ENCODE data around the gene GSPT1.
A peak's percentile ranks its signal among the peaks of the same experiment; 100 is the strongest.
"Not testable (repeated sequence)": the region's sequence is repeated elsewhere in the genome, so short reads cannot be mapped to it uniquely, and the experiment has no call there.

GSPT1 gene

GRCh38 chr16:11915644-11916523 is at the start of gene GSPT1:
Gene GSPT1 (minus strand): TSS chr16:11915956. CDS start chr16:11915720, 236 bp downstream.
- peak; percentile 93 to 99 for DNase-seq (ENCODE audit: low spot score in 2 of 2)
- peaks cover 25% of the 10 kb centered on the region for H3K4me1 ChIP-seq
- H3K4me3 ChIP-seq = peak within 1 kb of the TSS; percentile 93
- in situ Hi-C loops (cut with MboI; ENCODE audit: low sequenced_read_pairs) = no loop called here
- peaks cover 7% of the 10 kb centered on the region for H3K36me3 ChIP-seq (replicated peaks)
- H3K27me3 ChIP-seq (ENCODE audit: low read depth) = no peaks in the 10 kb centered on the region
- H3K9me3 ChIP-seq = no peaks in the 10 kb centered on the region

- no peak for DNase-seq (ENCODE audit: low spot score in 2 of 2)
- no peak within 1 kb of the TSS for H3K4me3 ChIP-seq
Observed at GRCh38 chr16:11964761-11965551, 49.2 kb upstream of the GSPT1 start, which contains the start of gene TNFRSF17. Gene TNFRSF17 (plus strand): TSS chr16:11965210. CDS start chr16:11965325, 115 bp downstream.

GRCh38 chr16:11963706-11964105 is 48.0 kb upstream of the GSPT1 start:
- H3K4me3 ChIP-seq = no peak overlapping the region
- H3K27me3 ChIP-seq (ENCODE audit: low read depth) = no peaks in the 10 kb centered on the region
- no peaks in the 10 kb centered on the region for H3K9me3 ChIP-seq
- H3K36me3 ChIP-seq (replicated peaks) = no peaks in the 10 kb centered on the region
- no peak for DNase-seq (ENCODE audit: low spot score in 2 of 2)
- H3K4me1 ChIP-seq = no peaks in the 10 kb centered on the region
- in situ Hi-C loops (cut with MboI; ENCODE audit: low sequenced_read_pairs) = no loop called here

More at GRCh38 chr16:11964761-11965551, 49.2 kb upstream of the GSPT1 start, which contains the start of gene TNFRSF17:
- H3K4me1 ChIP-seq = no peaks in the 10 kb centered on the region
- H3K27me3 ChIP-seq (ENCODE audit: low read depth) = no peaks in the 10 kb centered on the region
- H3K36me3 ChIP-seq (replicated peaks) = no peaks in the 10 kb centered on the region
- in situ Hi-C loops (cut with MboI; ENCODE audit: low sequenced_read_pairs) = no loop called here
- no peaks in the 10 kb centered on the region for H3K9me3 ChIP-seq

DNA sequence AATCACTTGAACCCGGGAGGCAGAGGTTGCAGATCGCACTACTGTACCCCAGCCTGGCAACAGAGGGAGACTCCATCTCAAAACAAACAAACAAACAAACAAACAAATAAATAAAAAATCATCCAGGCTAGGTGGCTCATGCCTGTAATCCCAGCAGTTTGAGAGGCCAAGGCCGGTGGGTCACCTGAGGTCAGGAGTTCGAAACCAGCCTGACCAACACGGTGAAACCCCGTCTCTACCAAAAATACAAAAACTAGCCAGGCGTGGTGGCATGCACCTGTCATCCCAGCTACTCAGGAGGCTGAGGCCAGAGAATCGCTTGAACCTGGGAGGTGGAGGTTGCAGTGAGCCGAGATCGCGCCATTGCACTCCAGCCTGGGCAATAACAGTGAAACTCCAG is 47.2 kb upstream of the GSPT1 start:
- H3K4me3 ChIP-seq; DNase-seq (ENCODE audit: low spot score in 2 of 2); in situ Hi-C loops (cut with MboI; ENCODE audit: low sequenced_read_pairs); H3K9me3 ChIP-seq; H3K27me3 ChIP-seq (ENCODE audit: low read depth); H3K4me1 ChIP-seq; H3K36me3 ChIP-seq (replicated peaks): not testable (repeated sequence)

DNA sequence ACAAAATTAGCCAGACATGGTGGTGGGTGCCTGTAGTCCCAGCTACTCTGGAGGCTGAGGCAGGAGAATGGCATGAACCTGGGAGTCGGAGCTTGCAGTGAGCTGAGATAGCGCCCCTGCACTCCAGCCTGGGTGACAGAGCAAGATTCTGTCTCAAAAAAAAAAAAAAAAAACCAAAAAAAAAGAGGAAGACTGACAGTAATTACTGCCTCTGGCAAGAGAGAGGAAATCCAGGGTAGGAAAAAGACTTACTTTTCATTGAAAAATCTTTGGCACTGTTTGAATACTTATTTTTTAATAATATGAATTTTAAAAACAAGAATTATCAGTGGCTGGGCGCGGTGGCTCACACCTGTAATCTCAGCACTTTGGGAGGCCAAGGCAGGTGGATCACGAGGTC is 46.7 kb upstream of the GSPT1 start:
- DNase-seq (ENCODE audit: low spot score in 2 of 2); H3K36me3 ChIP-seq (replicated peaks); H3K4me3 ChIP-seq; H3K9me3 ChIP-seq; in situ Hi-C loops (cut with MboI; ENCODE audit: low sequenced_read_pairs); H3K4me1 ChIP-seq; H3K27me3 ChIP-seq (ENCODE audit: low read depth): not testable (repeated sequence)

- H3K27me3 ChIP-seq (ENCODE audit: low read depth) = no peaks in the 10 kb centered on the region
- H3K36me3 ChIP-seq (replicated peaks) = no peaks in the 10 kb centered on the region
- no peaks in the 10 kb centered on the region for H3K9me3 ChIP-seq
- in situ Hi-C loops (cut with MboI; ENCODE audit: low sequenced_read_pairs) = no loop called here
- H3K4me3 ChIP-seq = no peak overlapping the region
- no peak for DNase-seq (ENCODE audit: low spot score in 2 of 2)
- H3K4me1 ChIP-seq = no peaks in the 10 kb centered on the region
Observed at GRCh38 chr16:11957591-11958395, 42.0 kb upstream of the GSPT1 start.

- Histone ChIP-seq H3K36me3 (replicated peaks) (no peaks in the 10 kb centered on the region), H3K27me3 (ENCODE audit: low read depth) (no peaks in the 10 kb centered on the region), H3K4me3 (no peak overlapping the region), H3K9me3 (no peaks in the 10 kb centered on the region), H3K4me1 (no peaks in the 10 kb centered on the region)
- in situ Hi-C loops (cut with MboI; ENCODE audit: low sequenced_read_pairs) = no loop called here
- no peak for DNase-seq (ENCODE audit: low spot score in 2 of 2)
Observed at GRCh38 chr16:11956558-11956957, 40.8 kb upstream of the GSPT1 start.

GRCh38 chr16:11955713-11956123 is 40.0 kb upstream of the GSPT1 start:
- H3K9me3 ChIP-seq = no peaks in the 10 kb centered on the region
- in situ Hi-C loops (cut with MboI; ENCODE audit: low sequenced_read_pairs) = no loop called here
- no peak for DNase-seq (ENCODE audit: low spot score in 2 of 2)
- H3K4me1 ChIP-seq = no peaks in the 10 kb centered on the region
- H3K27me3 ChIP-seq (ENCODE audit: low read depth) = no peaks in the 10 kb centered on the region
- H3K4me3 ChIP-seq = no peak overlapping the region
- no peaks in the 10 kb centered on the region for H3K36me3 ChIP-seq (replicated peaks)

DNA sequence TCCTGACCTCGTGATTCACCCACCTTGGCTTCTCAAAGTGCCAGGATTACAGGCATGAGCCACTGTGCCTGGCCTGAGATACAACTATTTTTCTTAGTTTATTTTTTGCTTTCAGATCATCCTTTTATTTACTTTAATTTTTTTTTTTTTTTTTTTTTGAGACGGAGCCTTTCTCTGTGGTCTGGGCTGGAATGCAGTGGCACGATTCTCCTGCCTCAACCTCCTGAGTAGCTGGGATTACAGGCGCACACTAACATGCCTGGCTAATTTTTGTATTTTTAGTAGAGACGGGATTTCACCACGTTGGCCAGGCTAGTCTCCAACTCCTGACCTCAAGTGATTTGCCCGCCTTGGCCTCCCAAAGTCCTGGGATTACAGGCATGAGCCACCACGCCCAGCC is 37.8 kb upstream of the GSPT1 start:
- H3K36me3 ChIP-seq (replicated peaks) = not testable (repeated sequence)

DNA sequence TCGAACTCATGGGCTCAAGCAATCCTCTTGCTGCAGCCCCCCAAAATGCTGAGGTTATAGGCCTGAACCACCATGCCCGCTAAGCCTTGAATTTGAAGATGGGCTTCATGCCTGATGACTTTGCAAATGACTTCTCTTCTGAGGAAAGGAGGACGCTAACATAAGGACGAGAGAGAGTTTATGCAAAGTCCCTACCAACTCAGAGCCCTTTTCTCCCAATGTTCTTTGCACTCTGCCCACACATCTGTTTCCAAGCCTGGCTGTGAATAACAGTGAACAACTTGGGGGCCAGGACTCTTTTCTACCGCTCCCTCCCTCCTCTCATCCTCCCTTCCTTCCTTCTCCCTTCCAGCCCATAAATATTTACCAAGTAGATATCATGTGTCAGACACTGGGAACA is 34.6 kb upstream of the GSPT1 start:
- in situ Hi-C loops (cut with MboI; ENCODE audit: low sequenced_read_pairs) = no loop called here

More for the DNA sequence above, 37.8 kb upstream of the GSPT1 start:
- H3K4me3 ChIP-seq; H3K4me1 ChIP-seq; DNase-seq (ENCODE audit: low spot score in 2 of 2); in situ Hi-C loops (cut with MboI; ENCODE audit: low sequenced_read_pairs); H3K27me3 ChIP-seq (ENCODE audit: low read depth); H3K9me3 ChIP-seq: not testable (repeated sequence)

DNA sequence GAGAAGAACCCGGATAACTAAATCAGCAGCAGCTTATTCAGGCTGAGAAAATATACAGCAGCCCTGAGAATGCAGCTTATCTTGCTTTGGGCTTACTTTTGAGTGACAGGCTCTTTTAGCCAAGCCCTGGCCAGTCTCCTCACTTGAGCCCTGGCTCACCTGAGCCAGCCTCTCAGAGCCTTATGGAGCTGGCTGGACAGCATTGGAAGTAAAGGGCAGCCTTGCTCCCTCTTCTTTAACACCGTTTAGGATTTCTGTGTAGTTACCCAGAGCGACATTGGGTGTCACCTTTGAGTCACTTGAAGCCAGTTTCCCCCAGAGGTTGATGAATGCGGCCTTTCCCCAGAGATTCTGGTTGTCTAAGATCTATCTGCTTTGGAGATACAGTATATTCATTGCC is 33.8 kb upstream of the GSPT1 start:
- DNase-seq (ENCODE audit: low spot score in 2 of 2) = peak; percentile 41 to 46
- Histone ChIP-seq H3K27me3 (ENCODE audit: low read depth) (no peaks in the 10 kb centered on the region), H3K4me3 (no peak overlapping the region), H3K36me3 (replicated peaks) (no peaks in the 10 kb centered on the region), H3K9me3 (no peaks in the 10 kb centered on the region), H3K4me1 (no peaks in the 10 kb centered on the region)
- in situ Hi-C loops (cut with MboI; ENCODE audit: low sequenced_read_pairs) = loop anchor here (10.0 kb wide), 1 partner anchor 115 kb away; no protein-coding TSS in a partner anchor

More for the DNA sequence above, 34.6 kb upstream of the GSPT1 start:
- no peak for DNase-seq (ENCODE audit: low spot score in 2 of 2)
- Histone ChIP-seq H3K36me3 (replicated peaks) (no peaks in the 10 kb centered on the region), H3K27me3 (ENCODE audit: low read depth) (no peaks in the 10 kb centered on the region), H3K9me3 (no peaks in the 10 kb centered on the region), H3K4me3 (no peak overlapping the region), H3K4me1 (no peaks in the 10 kb centered on the region)

- Histone ChIP-seq H3K9me3 (no peaks in the 10 kb centered on the region), H3K4me1 (no peaks in the 10 kb centered on the region), H3K36me3 (replicated peaks) (no peaks in the 10 kb centered on the region), H3K4me3 (no peak overlapping the region), H3K27me3 (ENCODE audit: low read depth) (no peaks in the 10 kb centered on the region)
- no peak for DNase-seq (ENCODE audit: low spot score in 2 of 2)
- in situ Hi-C loops (cut with MboI; ENCODE audit: low sequenced_read_pairs) = loop anchor here (10.0 kb wide), 1 partner anchor 116 kb away; no protein-coding TSS in a partner anchor
Observed at GRCh38 chr16:11948819-11949218, 33.1 kb upstream of the GSPT1 start.

- no peaks in the 10 kb centered on the region for H3K4me1 ChIP-seq
- DNase-seq (ENCODE audit: low spot score in 2 of 2) = no peak
- H3K36me3 ChIP-seq (replicated peaks) = no peaks in the 10 kb centered on the region
- in situ Hi-C loops (cut with MboI; ENCODE audit: low sequenced_read_pairs) = loop anchor here (10.0 kb wide), 1 partner anchor 118 kb away; no protein-coding TSS in a partner anchor
- H3K27me3 ChIP-seq (ENCODE audit: low read depth) = no peaks in the 10 kb centered on the region
- H3K4me3 ChIP-seq = no peak overlapping the region
- H3K9me3 ChIP-seq = no peaks in the 10 kb centered on the region
Observed at GRCh38 chr16:11946433-11946832, 30.7 kb upstream of the GSPT1 start.
